Neutrophil (primary cell): Measurements from ENCODE around the gene HEBP2.

ENCODE experiments used
- H3K27ac ChIP-seq: fragments of 200-600 bp; sonication (generic); 2 replicates; pipeline ENCODE4 v1.5.1; 2016; ENCODE audit warnings: mild to moderate bottlenecking, moderate library complexity
- H3K27me3 ChIP-seq: fragments of 200-600 bp; sonication (generic); 2 replicates; pipeline ENCODE4 v1.6.0; 2016; ENCODE audit warnings: mild to moderate bottlenecking
- H3K36me3 ChIP-seq: fragments of 200-600 bp; sonication (generic); 2 replicates; pipeline ENCODE4 v1.5.1; 2017
- H3K4me1 ChIP-seq, 2 experiments: fragments of 200-600 bp in 1 of 2; sonication (generic) in 1 of 2; 1 replicate in 1 of 2; 2 replicates in 1 of 2; pipeline versions ENCODE4 v1.5.1 to v1.6.1; 2013 to 2016; ENCODE audit warnings: low read depth in 1 of 2, low read length in 1 of 2, mild to moderate bottlenecking in 1 of 2, moderate library complexity in 1 of 2; ENCODE audit not compliant: control insufficient read depth in 1 of 2, insufficient read depth in 1 of 2
- H3K4me3 ChIP-seq, 2 experiments: fragments of 200-600 bp in 1 of 2; sonication (generic) in 1 of 2; 1 replicate in 1 of 2; 2 replicates in 1 of 2; pipeline ENCODE4 v1.5.1; 2013 to 2016; ENCODE audit warnings: low read depth in 1 of 2, low read length in 1 of 2, mild to moderate bottlenecking in 1 of 2, moderate library complexity in 1 of 2
- H3K9me3 ChIP-seq: fragments of 200-600 bp; sonication (generic); 2 replicates; pipeline ENCODE4 v1.5.1; 2016
- TF ChIP-seq, protein P1 (sequence below): fragments of 200-600 bp; sonication (generic); IDR thresholded peaks from 2 replicates; pipeline ENCODE4 v1.5.1; 2016; ENCODE audit warnings: antibody characterized with exemption

HEBP2 gene

DNA sequence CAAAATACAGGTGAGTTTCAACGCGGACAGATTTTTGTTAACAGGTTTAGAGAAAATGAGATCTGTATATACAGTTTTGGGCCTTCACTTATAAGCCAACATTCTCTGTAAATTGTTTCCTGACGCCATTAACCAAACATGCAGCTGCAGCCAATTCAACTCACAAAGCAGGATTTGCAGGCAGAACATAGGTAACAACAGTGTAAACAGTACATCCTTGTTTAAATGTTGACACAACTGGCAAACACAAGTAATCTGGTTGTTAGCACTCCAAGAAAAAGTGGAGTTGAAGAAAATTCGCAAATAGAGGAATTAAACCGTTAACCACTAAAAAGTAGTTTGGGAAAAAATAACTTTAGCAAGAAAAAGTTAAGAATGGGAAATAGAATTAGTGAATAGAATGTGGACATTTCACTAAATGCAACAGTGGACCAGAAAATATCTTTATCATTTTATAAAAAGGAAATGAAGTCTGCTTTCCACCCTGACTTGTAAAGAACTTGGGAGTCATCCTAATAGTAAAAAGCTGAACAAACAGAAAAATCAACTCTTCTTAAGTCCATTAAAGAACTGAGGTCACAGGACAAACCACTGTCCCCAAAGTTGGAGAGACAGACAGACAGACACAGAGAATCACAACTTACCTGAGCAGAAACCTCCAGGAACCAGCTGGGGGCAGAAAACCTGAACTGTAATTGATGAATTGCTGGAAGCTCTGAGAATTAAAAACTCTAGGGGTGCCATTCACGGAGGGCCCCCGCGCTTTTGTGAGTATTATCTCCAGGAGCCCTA is 16.2 kb upstream of the HEBP2 start:
- H3K36me3 ChIP-seq, result no peaks in the 10 kb centered on the region
- H3K27me3 ChIP-seq, result no peaks in the 10 kb centered on the region
- H3K9me3 ChIP-seq, result no peaks in the 10 kb centered on the region
- H3K4me1 ChIP-seq, result no peaks in the 10 kb centered on the region
- H3K27ac ChIP-seq, result no peak overlapping the region
- H3K4me3 ChIP-seq, result no peak overlapping the region
- TF ChIP-seq, protein P1, sequence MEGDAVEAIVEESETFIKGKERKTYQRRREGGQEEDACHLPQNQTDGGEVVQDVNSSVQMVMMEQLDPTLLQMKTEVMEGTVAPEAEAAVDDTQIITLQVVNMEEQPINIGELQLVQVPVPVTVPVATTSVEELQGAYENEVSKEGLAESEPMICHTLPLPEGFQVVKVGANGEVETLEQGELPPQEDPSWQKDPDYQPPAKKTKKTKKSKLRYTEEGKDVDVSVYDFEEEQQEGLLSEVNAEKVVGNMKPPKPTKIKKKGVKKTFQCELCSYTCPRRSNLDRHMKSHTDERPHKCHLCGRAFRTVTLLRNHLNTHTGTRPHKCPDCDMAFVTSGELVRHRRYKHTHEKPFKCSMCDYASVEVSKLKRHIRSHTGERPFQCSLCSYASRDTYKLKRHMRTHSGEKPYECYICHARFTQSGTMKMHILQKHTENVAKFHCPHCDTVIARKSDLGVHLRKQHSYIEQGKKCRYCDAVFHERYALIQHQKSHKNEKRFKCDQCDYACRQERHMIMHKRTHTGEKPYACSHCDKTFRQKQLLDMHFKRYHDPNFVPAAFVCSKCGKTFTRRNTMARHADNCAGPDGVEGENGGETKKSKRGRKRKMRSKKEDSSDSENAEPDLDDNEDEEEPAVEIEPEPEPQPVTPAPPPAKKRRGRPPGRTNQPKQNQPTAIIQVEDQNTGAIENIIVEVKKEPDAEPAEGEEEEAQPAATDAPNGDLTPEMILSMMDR, result no peak

DNA sequence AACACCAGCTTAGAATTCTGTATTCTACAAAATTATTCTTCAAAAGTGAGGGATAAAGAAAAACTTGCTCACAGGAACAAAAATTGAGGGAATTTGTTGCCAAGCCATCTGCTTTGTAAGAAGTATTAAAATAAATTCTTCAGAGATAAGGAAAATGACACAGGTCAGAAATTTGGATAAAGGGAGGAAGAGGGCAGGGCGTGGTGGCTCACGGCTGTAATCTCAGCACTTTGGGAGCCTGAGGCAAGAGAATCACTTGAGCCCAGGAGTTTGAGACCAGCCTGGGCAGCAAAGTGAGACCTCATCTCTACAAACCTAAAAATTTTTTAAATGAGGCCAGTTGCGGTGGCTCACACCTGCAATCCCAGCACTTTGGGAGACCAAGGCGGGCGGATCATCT is 14.5 kb upstream of the HEBP2 start:
- Histone ChIP-seq H3K27ac (no peak overlapping the region), H3K27me3 (no peaks in the 10 kb centered on the region), H3K4me1 (no peaks in the 10 kb centered on the region), H3K4me3 (no peak overlapping the region), H3K9me3 (no peaks in the 10 kb centered on the region), H3K36me3 (no peaks in the 10 kb centered on the region)
- TF ChIP-seq, protein P1, result no peak

DNA sequence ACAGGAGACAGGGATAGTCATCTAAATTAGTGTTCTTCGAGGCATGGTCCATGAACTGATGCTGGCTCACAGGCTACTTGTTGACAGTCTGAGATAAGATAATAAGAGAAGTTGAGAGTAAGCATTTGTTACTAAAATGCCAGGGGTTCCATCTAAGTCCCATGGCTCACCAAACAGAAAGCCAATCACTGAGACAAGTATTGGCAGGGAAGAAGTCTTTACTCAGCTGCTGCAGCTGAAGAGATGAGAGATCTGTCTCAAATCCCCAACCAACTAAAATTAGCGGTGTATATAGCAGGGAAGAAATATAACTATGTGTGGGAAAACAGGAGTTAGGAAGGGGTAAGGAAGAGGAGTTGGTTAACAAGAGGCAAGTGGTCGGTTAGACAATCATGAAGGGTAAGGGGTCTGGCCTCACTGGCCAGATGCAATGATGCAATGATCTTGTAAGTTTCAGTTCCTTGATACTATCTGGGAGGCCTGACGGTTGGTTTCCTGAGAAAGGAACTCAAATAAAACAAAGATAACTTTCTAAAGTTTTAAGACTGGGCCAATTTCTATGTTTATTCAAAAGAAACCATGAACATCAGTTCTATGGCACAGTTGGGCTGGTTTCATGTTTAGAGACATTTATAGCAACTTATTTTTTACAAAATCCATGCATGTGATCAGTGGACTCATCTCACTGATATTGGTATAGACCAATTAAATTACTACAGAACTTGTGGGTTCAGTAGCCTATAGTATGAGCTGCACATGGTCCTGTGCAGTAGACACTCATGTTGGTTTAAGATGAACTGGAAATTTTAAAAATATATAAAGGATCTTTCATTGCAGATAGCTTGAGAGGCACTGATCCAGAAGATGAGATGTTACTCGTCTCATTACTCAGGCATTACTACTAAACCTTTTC is 9.9 kb upstream of the HEBP2 start:
- Histone ChIP-seq H3K4me3 (no peak overlapping the region), H3K4me1 (no peaks in the 10 kb centered on the region), H3K27ac (no peak overlapping the region), H3K9me3 (no peaks in the 10 kb centered on the region), H3K36me3 (no peaks in the 10 kb centered on the region), H3K27me3 (no peaks in the 10 kb centered on the region)
- TF ChIP-seq, protein P1, result no peak

DNA sequence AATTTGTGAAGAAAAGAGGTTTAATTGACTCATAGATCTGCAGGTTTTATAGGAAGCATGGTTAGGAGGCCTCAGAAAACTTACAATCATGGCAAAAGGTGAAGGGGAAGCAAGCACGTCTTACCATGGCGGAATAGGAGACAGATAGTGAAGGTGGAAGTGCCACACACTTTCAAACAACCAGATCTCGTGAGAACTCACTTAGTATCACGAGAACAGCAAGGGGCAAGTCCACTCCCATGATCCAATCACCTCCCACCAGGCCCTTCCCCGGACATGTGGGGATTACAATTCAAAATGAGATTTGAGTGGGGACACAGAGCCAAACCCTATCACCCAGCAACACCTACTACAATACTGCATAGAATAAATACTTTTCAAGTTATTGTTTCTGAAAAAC is 7.3 kb upstream of the HEBP2 start:
- TF ChIP-seq, protein P1, result no peak
- H3K27ac ChIP-seq, result no peak overlapping the region

DNA sequence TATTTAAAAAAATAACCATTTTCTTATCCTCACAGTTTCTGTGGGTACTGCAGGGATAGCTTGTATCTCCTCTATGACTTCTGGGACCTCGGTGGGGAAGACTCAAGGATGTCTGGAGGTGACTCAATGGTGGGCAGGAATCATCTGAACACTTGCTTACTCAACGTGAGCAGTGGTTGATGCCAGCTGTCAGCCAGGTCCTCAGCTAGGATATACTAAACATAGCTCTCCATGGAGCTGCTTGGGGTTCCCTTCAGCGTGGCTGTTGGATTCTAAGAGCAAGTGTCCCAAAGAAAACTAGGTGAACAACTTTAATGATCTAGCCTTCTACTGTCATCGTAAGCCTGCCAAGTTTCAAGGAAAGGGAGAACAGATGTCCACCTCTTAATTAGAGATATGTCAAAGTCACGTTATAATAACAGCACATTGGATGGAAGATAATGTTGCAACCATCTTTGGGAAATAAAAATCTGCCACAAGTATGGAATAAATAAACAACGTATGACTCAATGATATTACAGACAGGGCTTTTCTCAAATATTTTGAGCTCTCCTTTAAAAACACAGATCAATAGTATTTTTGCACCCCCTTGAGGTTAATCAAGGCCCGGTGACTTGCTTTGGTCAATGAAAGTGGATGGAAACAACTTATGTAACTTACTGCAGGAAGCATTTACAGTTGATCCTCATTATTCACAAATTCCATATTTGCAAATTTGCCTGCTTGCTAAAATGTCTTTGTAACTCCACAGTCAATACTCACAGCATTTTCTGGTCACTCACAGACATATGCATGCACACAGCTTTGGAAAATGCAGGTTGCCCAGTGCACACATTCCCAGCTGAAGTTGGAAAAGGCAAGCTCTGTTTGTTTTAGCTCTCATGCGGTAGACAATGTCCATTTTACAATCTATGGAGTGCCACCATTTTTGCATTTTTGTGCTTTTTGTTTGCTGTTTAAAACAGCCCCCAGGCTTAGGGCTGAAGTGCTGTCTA is 6.6 kb upstream of the HEBP2 start:
- no peak overlapping the region for H3K27ac ChIP-seq
- H3K4me1 ChIP-seq, result no peaks in the 10 kb centered on the region
- no peaks in the 10 kb centered on the region for H3K9me3 ChIP-seq
- H3K36me3 ChIP-seq, result no peaks in the 10 kb centered on the region
- TF ChIP-seq, protein P1, result no peak
- H3K27me3 ChIP-seq, result peaks cover 6% of the 10 kb centered on the region
- H3K4me3 ChIP-seq, result no peak overlapping the region

More for the DNA sequence above, 7.3 kb upstream of the HEBP2 start:
- no peak overlapping the region for H3K4me3 ChIP-seq
- no peaks in the 10 kb centered on the region for H3K9me3 ChIP-seq
- H3K36me3 ChIP-seq, result no peaks in the 10 kb centered on the region
- no peaks in the 10 kb centered on the region for H3K27me3 ChIP-seq
- no peaks in the 10 kb centered on the region for H3K4me1 ChIP-seq
